Measurements from ENCODE around the gene ZSCAN5A.

The ZSCAN5A gene

GRCh38 chr19:56174086-56174485, 140.6 kb downstream of the ZSCAN5A start:
- H3K4me3 ChIP-seq (ENCODE audit: low read depth, low read length) = no peak overlapping the region
- no peaks in the 10 kb centered on the region for H3K36me3 ChIP-seq (ENCODE audit: control insufficient read depth in 2 of 2, insufficient read depth in 1 of 2, low read length in 2 of 2)
- ChIA-PET POLR2A (no interaction called here), CTCF (interaction anchor here (0.6 to 7.7 kb wide), 5 partner anchors 33 to 159 kb away, joined by 3 to 36 read pairs (median 3); no protein-coding TSS in a partner anchor)
- no peaks in the 10 kb centered on the region for H3K4me1 ChIP-seq (ENCODE audit: control insufficient read depth, insufficient read depth, low read length)
- no peaks in the 10 kb centered on the region for H3K9me3 ChIP-seq (ENCODE audit: control insufficient read depth, insufficient read depth, low read depth, low read length)
- H3K27ac ChIP-seq (ENCODE audit: extremely low read depth, low read depth, low read length) = no peak overlapping the region
- TF ChIP-seq ZFHX2 (tag by site-specific recombination; conservative IDR thresholded peaks at IDR 0.05) (peak; percentile 91), EGR2 (tag by site-specific recombination; IDR thresholded peaks at IDR 0.05; ENCODE audit: low read depth) (peak; percentile 95), ZNF394 (tag by site-specific recombination; IDR thresholded peaks at IDR 0.05; ENCODE audit: borderline replicate concordance) (no peak), ZNF184 (tag by site-specific recombination; IDR thresholded peaks at IDR 0.05) (no peak)
